Measurements from ENCODE around the gene PER2. TPM values are rescaled to one million over a fixed set of nuclear protein-coding genes. Genes with fewer than 3 reads are reported as not detected.

The PER2 gene
- total and polyA plus RNA-seq, 2 of the 13 experiments (the other 11 are each of a cell fraction or from before 2014, with no cell fraction given): 5.1 to 9.4 TPM

GRCh38 chr2:238287737-238288649 is at the start of gene PER2 (continued):
- TF ChIP-seq, protein P1, sequence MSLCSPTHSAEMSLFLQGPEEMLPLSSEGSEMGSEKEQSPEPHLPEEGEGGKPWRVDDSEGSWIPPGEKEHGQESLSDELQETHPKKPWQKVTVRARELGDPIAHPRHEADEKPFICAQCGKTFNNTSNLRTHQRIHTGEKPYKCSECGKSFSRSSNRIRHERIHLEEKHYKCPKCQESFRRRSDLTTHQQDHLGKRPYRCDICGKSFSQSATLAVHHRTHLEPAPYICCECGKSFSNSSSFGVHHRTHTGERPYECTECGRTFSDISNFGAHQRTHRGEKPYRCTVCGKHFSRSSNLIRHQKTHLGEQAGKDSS (CRISPR knock-in tag; IDR thresholded peaks at IDR 0.05; ENCODE audit: borderline replicate concordance, low read depth): no peak
- TF ChIP-seq, protein P2, sequence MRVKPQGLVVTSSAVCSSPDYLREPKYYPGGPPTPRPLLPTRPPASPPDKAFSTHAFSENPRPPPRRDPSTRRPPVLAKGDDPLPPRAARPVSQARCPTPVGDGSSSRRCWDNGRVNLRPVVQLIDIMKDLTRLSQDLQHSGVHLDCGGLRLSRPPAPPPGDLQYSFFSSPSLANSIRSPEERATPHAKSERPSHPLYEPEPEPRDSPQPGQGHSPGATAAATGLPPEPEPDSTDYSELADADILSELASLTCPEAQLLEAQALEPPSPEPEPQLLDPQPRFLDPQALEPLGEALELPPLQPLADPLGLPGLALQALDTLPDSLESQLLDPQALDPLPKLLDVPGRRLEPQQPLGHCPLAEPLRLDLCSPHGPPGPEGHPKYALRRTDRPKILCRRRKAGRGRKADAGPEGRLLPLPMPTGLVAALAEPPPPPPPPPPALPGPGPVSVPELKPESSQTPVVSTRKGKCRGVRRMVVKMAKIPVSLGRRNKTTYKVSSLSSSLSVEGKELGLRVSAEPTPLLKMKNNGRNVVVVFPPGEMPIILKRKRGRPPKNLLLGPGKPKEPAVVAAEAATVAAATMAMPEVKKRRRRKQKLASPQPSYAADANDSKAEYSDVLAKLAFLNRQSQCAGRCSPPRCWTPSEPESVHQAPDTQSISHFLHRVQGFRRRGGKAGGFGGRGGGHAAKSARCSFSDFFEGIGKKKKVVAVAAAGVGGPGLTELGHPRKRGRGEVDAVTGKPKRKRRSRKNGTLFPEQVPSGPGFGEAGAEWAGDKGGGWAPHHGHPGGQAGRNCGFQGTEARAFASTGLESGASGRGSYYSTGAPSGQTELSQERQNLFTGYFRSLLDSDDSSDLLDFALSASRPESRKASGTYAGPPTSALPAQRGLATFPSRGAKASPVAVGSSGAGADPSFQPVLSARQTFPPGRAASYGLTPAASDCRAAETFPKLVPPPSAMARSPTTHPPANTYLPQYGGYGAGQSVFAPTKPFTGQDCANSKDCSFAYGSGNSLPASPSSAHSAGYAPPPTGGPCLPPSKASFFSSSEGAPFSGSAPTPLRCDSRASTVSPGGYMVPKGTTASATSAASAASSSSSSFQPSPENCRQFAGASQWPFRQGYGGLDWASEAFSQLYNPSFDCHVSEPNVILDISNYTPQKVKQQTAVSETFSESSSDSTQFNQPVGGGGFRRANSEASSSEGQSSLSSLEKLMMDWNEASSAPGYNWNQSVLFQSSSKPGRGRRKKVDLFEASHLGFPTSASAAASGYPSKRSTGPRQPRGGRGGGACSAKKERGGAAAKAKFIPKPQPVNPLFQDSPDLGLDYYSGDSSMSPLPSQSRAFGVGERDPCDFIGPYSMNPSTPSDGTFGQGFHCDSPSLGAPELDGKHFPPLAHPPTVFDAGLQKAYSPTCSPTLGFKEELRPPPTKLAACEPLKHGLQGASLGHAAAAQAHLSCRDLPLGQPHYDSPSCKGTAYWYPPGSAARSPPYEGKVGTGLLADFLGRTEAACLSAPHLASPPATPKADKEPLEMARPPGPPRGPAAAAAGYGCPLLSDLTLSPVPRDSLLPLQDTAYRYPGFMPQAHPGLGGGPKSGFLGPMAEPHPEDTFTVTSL (CRISPR knock-in tag; IDR thresholded peaks at IDR 0.05; ENCODE audit: borderline replicate concordance): no peak
- TF ChIP-seq POGK (CRISPR knock-in tag; conservative IDR thresholded peaks at IDR 0.05): no peak
- 0 out of 2 replicates have a peak, but pooled peaks have one; percentile 28 for TF ChIP-seq ZNF430 (CRISPR knock-in tag; IDR thresholded peaks at IDR 0.05)
- TF ChIP-seq, protein P3, sequence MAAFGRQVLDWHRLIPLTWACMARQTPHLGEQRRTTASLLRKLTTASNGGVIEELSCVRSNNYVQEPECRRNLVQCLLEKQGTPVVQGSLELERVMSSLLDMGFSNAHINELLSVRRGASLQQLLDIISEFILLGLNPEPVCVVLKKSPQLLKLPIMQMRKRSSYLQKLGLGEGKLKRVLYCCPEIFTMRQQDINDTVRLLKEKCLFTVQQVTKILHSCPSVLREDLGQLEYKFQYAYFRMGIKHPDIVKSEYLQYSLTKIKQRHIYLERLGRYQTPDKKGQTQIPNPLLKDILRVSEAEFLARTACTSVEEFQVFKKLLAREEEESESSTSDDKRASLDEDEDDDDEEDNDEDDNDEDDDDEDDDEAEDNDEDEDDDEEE (CRISPR knock-in tag; IDR thresholded peaks at IDR 0.05): peak; percentile 90; the same call in 1 of the 2 replicates
- 0 out of 2 replicates have a peak, but pooled peaks have one; percentile 15 for TF ChIP-seq ZNF138 (CRISPR knock-in tag; IDR thresholded peaks at IDR 0.05; ENCODE audit: low read depth)
- 0 out of 2 replicates have a peak, but pooled peaks have one; percentile 41 for TF ChIP-seq ZNF552 (CRISPR knock-in tag; IDR thresholded peaks at IDR 0.05; ENCODE audit: borderline replicate concordance)
- peak; percentile 45; the same call in 1 of the 2 replicates for TF ChIP-seq SIN3A (IDR thresholded peaks at IDR 0.05; ENCODE audit: borderline replicate concordance, low read depth, low read length)
- TF ChIP-seq CSRNP1 (CRISPR knock-in tag; IDR thresholded peaks at IDR 0.05): peak; percentile 13; the same call in 1 of the 2 replicates
- TF ChIP-seq RFX5 (IDR thresholded peaks at IDR 0.05; ENCODE audit: low read depth, low read length): peak; percentile 95
- TF ChIP-seq ZNF274 (CRISPR knock-in tag; IDR thresholded peaks at IDR 0.05): no peak; the same call in 1 of the 2 replicates
- TF ChIP-seq TRIM24 (CRISPR knock-in tag; IDR thresholded peaks at IDR 0.05): no peak
- TF ChIP-seq NFE2L2 (IDR thresholded peaks at IDR 0.05; ENCODE audit: low read length): no peak
- peak; percentile 50; the same call in 1 of the 2 replicates for TF ChIP-seq ZFP36L1 (CRISPR knock-in tag; IDR thresholded peaks at IDR 0.05)
- peak; percentile 86; the same call in 1 of the 2 replicates for TF ChIP-seq ZNF546 (CRISPR knock-in tag; conservative IDR thresholded peaks at IDR 0.05)
- no peak for TF ChIP-seq MYC (CRISPR knock-in tag; IDR thresholded peaks at IDR 0.05; ENCODE audit: borderline replicate concordance)
